Measurements from ENCODE around the gene SEMA7A.

SEMA7A gene

GRCh38 chr15:74419432-74419831 lies 14.3 kb downstream of the SEMA7A start:
- in situ Hi-C loops (cut with HindIII; ENCODE audit: low sequenced_read_pairs) = no loop called here

GRCh38 chr15:74418575-74419338 lies 15.0 kb downstream of the SEMA7A start:
- in situ Hi-C loops (cut with HindIII; ENCODE audit: low sequenced_read_pairs) = no loop called here

- in situ Hi-C loops (cut with HindIII; ENCODE audit: low sequenced_read_pairs) = no loop called here
Measured at GRCh38 chr15:74417670-74418069, 16.1 kb downstream of the SEMA7A start.

- in situ Hi-C loops (cut with HindIII; ENCODE audit: low sequenced_read_pairs) = no loop called here
Measured at GRCh38 chr15:74417225-74417624, 16.5 kb downstream of the SEMA7A start.

- in situ Hi-C loops (cut with HindIII; ENCODE audit: low sequenced_read_pairs) = no loop called here
Measured at GRCh38 chr15:74415966-74416916, 17.5 kb downstream of the SEMA7A start.

- in situ Hi-C loops (cut with HindIII; ENCODE audit: low sequenced_read_pairs) = no loop called here
Measured at GRCh38 chr15:74414603-74415338, 19.0 kb downstream of the SEMA7A start.

- in situ Hi-C loops (cut with HindIII; ENCODE audit: low sequenced_read_pairs) = no loop called here
Measured at GRCh38 chr15:74414081-74414580, 19.6 kb downstream of the SEMA7A start.

GRCh38 chr15:74413350-74414080 lies 20.2 kb downstream of the SEMA7A start:
- in situ Hi-C loops (cut with HindIII; ENCODE audit: low sequenced_read_pairs) = no loop called here

- in situ Hi-C loops (cut with HindIII; ENCODE audit: low sequenced_read_pairs) = no loop called here
Measured at GRCh38 chr15:74412159-74412558, 21.6 kb downstream of the SEMA7A start.

GRCh38 chr15:74411686-74412085 lies 22.1 kb downstream of the SEMA7A start:
- in situ Hi-C loops (cut with HindIII; ENCODE audit: low sequenced_read_pairs) = no loop called here

GRCh38 chr15:74410502-74410901 lies 23.3 kb downstream of the SEMA7A start:
- in situ Hi-C loops (cut with HindIII; ENCODE audit: low sequenced_read_pairs) = no loop called here

- in situ Hi-C loops (cut with HindIII; ENCODE audit: low sequenced_read_pairs) = no loop called here
Measured at GRCh38 chr15:74409225-74409624, 24.5 kb downstream of the SEMA7A start.

GRCh38 chr15:74408815-74409214 lies 24.9 kb downstream of the SEMA7A start:
- in situ Hi-C loops (cut with HindIII; ENCODE audit: low sequenced_read_pairs) = no loop called here

- in situ Hi-C loops (cut with HindIII; ENCODE audit: low sequenced_read_pairs) = no loop called here
Measured at GRCh38 chr15:74408385-74408784, 25.4 kb downstream of the SEMA7A start.

- in situ Hi-C loops (cut with HindIII; ENCODE audit: low sequenced_read_pairs) = no loop called here
Measured at GRCh38 chr15:74406992-74407705, 26.6 kb downstream of the SEMA7A start.

- in situ Hi-C loops (cut with HindIII; ENCODE audit: low sequenced_read_pairs) = no loop called here
Measured at GRCh38 chr15:74406517-74406916, 27.2 kb downstream of the SEMA7A start.

GRCh38 chr15:74405823-74406222 lies 27.9 kb downstream of the SEMA7A start:
- in situ Hi-C loops (cut with HindIII; ENCODE audit: low sequenced_read_pairs) = no loop called here

- in situ Hi-C loops (cut with HindIII; ENCODE audit: low sequenced_read_pairs) = no loop called here
Measured at GRCh38 chr15:74403991-74404563, 29.7 kb downstream of the SEMA7A start.

GRCh38 chr15:74403588-74403919 lies 30.2 kb downstream of the SEMA7A start:
- in situ Hi-C loops (cut with HindIII; ENCODE audit: low sequenced_read_pairs) = no loop called here

Data from endothelial cell of hepatic sinusoid (primary cell).